GM18499 (cell line): Measurements from ENCODE around the gene DGAT2.
"Not testable (repeated sequence)": the region's sequence is repeated elsewhere in the genome, so short reads cannot be mapped to it uniquely, and the experiment has no call there.

Source experiments
- ATAC-seq: cut with Tn5 transposase; IDR thresholded peaks from one replicate; pipeline ENCODE4 v1.9.1; 2021; ENCODE audit warnings: moderate number of reproducible peaks; ENCODE audit not compliant: insufficient read depth, unreplicated experiment

DGAT2 gene

GRCh38 chr11:75768112-75768908 is at the start of gene DGAT2:
DGAT2 (plus strand) TSS chr11:75768778; CDS start chr11:75768992, 214 bp downstream.
- no peak for ATAC-seq

- ATAC-seq: no peak
Observed at GRCh38 chr11:75719340-75720239, 49.0 kb upstream of the DGAT2 start.

DNA sequence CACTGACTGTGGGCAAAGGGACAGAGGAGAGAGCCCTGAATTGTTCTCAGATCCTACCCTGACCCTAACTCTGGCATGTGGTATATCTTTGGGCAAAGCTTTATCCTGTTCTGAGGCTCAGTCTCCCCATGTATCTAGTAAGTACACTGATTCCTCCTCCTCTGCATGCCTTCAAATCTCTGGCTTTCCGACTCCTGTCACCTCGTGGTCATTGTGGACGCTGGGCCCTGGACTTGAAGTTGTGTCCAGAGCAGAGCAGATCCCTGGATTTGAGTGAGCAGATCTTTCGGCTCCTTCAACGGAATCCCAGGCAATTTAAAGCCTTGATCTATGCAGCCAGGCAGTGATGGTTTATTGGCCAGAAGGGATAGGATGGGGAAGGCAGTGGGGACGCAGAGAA is 47.9 kb upstream of the DGAT2 start:
- no peak for ATAC-seq

DNA sequence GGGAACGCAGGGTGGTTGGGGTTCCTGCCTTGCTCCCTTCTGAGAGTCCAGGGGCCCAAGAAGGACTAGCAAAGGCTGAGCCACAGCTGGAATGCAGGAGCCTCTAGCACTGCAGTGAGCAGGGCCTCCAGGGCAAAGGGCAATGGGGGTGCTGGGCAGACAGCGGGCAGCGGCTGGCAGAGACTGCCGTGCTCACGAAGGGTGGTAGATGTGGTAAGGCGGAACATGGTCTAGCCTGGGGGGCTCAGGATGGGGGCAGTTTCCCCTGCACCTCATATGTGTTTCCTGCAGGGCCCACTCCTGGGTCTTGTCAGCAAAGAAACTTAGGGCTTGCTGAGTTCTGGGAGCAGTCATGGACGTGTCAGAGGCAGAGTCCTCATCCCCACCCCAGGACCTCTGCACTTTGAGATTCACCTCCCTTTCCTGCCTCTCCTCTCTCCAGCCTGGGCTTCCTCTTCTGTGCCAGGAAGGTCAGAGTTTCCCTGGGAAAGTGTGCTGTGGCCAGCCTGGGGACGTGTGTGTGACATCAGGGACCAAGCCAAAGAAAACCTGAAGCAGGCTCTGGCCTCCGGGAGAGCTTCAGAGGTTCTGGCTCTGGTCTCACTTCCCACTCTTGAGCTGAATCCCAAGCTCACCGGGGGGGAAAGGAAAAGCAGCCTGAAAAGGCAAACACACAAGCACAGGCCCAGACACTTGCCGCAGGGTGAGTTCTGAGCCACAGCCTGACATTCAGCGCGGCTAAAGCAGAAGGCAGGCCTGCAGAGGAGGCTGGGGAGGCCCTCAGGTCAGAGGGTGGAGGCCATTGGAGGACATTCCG is 46.5 kb upstream of the DGAT2 start:
- no peak for ATAC-seq

GRCh38 chr11:75722669-75723042 is 45.9 kb upstream of the DGAT2 start:
- no peak for ATAC-seq

DNA sequence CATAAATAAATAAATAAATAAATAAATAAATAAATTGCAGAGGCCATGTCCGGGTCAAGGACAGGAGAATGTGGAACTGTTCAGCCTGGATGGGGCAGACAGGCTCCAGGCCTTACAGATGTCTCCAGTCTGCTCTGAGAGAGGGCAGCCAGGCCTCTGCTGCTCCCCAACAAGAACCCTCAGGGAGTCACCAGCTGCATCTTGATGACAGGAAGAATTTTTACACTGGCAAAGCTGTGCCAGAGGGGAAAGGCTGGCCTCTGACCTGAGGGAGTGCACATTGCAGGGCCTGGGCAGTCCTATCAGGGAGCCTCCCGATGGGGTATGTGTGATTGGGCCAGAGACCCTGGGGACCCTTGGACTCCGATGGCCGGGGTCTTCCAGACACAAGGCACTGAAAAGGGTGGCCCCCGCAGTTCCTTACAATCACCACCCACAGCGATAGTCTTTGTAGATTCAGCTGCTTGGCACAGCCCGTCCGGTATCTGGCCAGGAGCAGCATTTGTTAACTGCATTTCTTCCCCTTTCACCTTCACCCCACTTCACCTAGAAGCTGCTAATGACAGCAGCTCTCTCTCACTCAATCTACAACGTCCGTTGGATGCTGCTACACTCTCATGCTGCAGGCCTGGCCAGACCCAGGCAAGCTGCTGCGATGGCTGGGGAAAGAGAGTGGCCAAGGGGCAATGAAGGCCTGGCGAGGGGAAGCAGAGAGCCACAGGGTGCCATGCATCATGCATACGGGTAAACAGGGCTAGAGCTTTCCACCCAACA is 42.8 kb upstream of the DGAT2 start:
- no peak for ATAC-seq

GRCh38 chr11:75728992-75729391 is 39.6 kb upstream of the DGAT2 start:
- no peak for ATAC-seq

DNA sequence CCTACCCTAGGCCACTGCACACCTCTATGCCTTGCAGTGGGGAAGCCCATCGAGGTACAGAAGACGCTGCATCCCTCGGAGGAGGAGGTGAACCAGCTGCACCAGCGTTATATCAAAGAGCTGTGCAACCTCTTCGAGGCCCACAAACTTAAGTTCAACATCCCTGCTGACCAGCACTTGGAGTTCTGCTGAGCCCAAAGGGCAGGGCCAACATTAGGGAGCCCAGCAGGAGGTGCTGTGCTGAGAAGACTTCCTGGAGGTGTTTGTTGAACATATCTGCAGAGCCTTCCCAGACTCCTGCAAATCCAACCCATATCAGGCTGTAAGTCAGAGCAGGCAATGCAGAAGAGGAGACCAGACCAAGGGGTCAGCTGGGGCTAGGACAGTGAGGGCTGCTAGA is 37.5 kb upstream of the DGAT2 start:
- no peak for ATAC-seq

- ATAC-seq: no peak
Observed at GRCh38 chr11:75733071-75733430, 35.5 kb upstream of the DGAT2 start.

- no peak for ATAC-seq
Observed at GRCh38 chr11:75733431-75734107, 35.0 kb upstream of the DGAT2 start.

DNA sequence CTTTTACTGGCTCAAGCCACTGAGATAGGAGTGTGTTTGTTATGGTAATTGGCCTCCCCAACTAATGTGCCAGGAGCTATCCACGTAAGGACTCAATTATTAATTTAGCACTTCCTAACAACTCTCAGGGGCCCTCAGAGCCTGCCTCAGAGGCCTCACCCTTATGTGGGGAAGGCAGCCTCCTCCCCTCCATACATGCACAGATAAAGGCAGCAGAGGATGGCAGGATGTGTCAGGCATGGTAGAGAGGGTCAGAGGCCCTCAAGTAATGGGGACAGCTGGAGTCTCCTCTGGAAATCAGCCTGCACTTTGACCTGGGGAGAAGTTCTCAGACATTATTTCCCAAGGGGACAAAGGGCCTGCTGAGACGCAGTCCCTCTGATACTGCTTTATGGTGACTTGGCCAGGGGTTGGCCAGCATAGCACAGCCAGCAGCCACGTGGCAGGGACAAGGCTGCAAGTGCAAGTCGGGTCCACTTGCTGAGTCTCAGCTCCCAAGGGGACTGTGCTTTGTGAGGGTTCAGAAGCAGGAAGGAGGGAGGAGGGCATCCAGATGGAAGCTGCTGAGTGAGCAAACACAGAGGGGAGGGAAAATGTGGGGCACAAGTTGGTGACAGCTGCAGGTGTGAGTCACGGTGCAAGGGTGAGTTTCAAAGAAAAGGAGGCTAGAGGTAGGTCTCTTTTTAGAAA is 33.9 kb upstream of the DGAT2 start:
- ATAC-seq: no peak

DNA sequence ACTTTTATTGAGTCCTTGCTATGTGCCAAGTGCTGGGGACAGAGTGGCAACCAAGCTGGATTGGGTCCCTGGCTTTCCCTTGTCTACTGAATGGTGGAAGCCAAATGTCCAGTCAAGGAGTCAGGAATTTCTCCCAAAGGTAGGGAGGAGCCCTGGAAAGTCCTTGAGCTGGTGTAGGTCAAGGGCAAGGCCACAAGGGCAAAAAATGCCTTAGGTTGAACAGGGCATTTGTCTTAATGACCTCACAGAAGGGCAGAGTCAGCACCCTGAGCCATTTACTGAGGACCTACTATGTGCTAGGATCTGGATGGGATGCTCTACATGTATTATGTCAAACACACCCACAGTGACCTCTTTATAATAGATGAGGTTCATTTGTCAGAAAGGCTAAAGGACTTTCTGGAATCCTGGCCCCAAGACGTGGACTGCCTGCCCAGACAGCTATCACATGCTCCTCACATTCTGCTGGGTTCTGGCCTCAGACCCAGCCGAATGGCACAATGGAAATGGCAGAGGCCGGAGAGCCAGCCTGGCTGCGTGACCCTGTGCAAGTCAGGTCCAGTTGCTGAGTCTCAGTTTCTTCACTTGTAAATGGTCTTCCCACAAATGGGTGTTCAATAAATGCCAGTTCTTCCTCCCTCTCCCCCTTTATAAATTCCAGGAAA is 33.3 kb upstream of the DGAT2 start:
- ATAC-seq: no peak

DNA sequence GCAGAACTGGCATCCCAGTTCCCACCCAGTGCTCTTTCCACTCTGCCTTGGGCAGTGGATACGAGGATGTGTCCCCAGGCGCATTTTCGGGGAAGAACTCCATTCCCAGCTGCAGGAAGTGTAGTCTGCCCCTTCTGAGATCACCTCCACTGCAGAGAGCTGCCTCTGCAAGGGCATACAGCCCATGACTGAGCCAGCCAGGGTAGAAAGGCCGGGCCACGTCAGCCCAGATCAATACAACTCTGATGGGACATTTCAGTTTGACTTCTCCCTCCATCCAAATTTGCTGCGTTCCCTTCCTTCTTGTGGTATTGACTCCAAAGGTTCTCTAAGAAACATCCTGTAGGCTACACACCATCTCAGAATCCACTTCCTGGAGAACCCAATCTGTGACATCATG is 31.3 kb upstream of the DGAT2 start:
- no peak for ATAC-seq

GRCh38 chr11:75740681-75741080 is 27.9 kb upstream of the DGAT2 start:
- no peak for ATAC-seq

GRCh38 chr11:75743159-75743558 is 25.4 kb upstream of the DGAT2 start:
- not testable (repeated sequence) for ATAC-seq

DNA sequence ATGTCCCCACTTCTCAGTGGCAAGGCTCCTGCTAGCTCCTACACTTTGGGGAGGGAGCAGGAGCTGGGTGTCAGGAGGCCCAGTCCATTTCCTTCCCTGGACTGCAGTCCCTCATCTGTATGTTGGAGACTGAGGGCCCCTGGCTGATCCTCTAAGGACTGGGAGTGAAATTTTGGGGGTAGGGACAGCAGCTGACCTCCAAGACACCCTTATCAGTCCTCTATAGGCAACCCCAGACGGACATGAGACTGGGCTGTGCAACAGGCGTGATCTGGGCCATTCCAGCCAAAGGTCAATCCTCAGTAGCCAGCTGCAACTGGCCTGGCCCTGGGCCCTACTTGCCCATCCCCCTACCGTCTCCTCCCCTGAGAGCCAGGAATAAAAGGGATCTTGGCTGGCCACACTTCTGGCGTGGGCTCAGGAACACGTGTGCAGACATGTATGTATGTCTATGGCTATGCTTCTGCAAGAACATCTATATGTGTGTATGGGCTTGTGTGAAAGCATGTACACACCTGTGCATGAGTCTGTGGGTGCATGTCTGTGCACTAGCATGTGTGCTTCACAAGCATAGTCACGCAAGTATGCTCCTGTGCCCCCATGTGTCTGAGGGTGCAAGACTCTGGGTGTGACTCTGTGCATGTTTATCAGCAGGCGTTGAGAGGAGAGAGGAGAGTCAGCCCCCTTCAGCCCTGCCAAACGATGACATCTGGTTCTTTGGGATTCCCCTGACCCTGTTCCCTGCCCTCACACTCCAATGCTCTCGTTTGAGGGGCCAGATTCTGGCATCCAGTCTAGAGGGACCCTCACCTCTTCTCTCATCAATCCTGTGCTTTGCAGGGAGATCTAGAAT is 24.6 kb upstream of the DGAT2 start:
- ATAC-seq: no peak

- no peak for ATAC-seq
Observed at GRCh38 chr11:75745807-75746206, 22.8 kb upstream of the DGAT2 start.
